K562 (cell line): ENCODE results near the gene PURA.

Experiments
- ETS2 ChIP-seq: IDR thresholded peaks from 2 replicates; pipeline ENCODE4 v1.6.1; 2016; ENCODE audit warnings: borderline replicate concordance, missing genetic modification characterization, mild to moderate bottlenecking, moderate library complexity, missing compliant biosample characterization; ENCODE audit not compliant: poor library complexity, severe bottlenecking
- POLR2AphosphoS5 ChIP-seq: IDR thresholded peaks from 2 replicates; pipeline ENCODE4 v1.6.1; 2011; ENCODE audit warnings: mild to moderate bottlenecking, low read depth, low read length, moderate library complexity; ENCODE audit not compliant: control insufficient read depth, insufficient read depth
- TEAD4 ChIP-seq, 2 experiments: sonication (generic) in 1 of 2; formaldehyde crosslinking in 1 of 2; IDR thresholded peaks; 2 replicates each; pipeline versions ENCODE4 v1.6.1 to v1.8.0; 2012 to 2022; ENCODE audit warnings: borderline replicate concordance in 1 of 2, inconsistent platforms in 1 of 2, low read length in 1 of 2, mild to moderate bottlenecking in 1 of 2, missing genetic modification reagents in 1 of 2
- ZC3H4 ChIP-seq: sonication (generic); formaldehyde crosslinking; IDR thresholded peaks from 2 replicates; pipeline ENCODE4 v1.9.0; 2021; ENCODE audit warnings: missing genetic modification reagents, borderline replicate concordance
- TF ChIP-seq, protein P1 (sequence below): sonication (generic); formaldehyde crosslinking; IDR thresholded peaks from 2 replicates; pipeline ENCODE4 v1.8.1; 2022; ENCODE audit warnings: missing genetic modification reagents
- TF ChIP-seq, protein P2 (sequence below): fragments of 250-450 bp; sonication (Bioruptor Pico); IDR thresholded peaks from 2 replicates; pipeline ENCODE4 v1.9.0; 2021; ENCODE audit warnings: mild to moderate bottlenecking

DNA sequence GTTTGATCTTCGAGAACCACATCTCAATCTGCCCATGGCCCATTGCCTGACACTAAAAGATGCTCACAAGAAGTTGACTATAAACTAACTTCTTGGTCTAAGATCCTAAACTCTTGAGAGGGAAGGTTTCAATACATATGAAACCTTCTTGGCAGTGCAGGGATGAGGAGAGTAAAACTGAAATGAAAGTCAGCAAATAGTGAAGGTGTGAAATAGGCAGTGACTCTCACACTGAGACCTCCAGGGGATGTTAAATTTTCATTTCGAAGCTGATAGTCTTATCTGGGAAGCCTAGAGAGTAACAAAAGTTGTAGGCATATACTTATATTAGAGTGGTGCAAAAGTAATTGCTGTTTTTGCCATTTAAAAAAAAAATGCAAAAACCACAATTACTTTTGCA lies 60.1 kb downstream of the PURA start:
- TF ChIP-seq, protein P1, sequence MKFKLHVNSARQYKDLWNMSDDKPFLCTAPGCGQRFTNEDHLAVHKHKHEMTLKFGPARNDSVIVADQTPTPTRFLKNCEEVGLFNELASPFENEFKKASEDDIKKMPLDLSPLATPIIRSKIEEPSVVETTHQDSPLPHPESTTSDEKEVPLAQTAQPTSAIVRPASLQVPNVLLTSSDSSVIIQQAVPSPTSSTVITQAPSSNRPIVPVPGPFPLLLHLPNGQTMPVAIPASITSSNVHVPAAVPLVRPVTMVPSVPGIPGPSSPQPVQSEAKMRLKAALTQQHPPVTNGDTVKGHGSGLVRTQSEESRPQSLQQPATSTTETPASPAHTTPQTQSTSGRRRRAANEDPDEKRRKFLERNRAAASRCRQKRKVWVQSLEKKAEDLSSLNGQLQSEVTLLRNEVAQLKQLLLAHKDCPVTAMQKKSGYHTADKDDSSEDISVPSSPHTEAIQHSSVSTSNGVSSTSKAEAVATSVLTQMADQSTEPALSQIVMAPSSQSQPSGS (CRISPR knock-in tag), result no peak
- TF ChIP-seq, protein P2, sequence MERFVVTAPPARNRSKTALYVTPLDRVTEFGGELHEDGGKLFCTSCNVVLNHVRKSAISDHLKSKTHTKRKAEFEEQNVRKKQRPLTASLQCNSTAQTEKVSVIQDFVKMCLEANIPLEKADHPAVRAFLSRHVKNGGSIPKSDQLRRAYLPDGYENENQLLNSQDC (CRISPR knock-in tag), result no peak
- no peak for TF ChIP-seq TEAD4 (IDR thresholded peaks at IDR 0.05; ENCODE audit: low read length)
- TF ChIP-seq TEAD4 (CRISPR knock-in tag; IDR thresholded peaks at IDR 0.05; ENCODE audit: borderline replicate concordance), result no peak
- TF ChIP-seq ZC3H4 (CRISPR knock-in tag), result no peak
- no peak for TF ChIP-seq POLR2AphosphoS5
- no peak for TF ChIP-seq ETS2 (tag)
